HL-60 (cell line): ENCODE results near the gene TUT1.
"Not testable (repeated sequence)": the region's sequence is repeated elsewhere in the genome, so short reads cannot be mapped to it uniquely, and the experiment has no call there.

Experiments
- DNase-seq, 2 experiments: peaks; one replicate each; pipeline ENCODE4 v3.0.0-alpha.2; 2010 to 2020; ENCODE audit warnings: low read depth in 1 of 2, low spot score in 1 of 2
- H3K27ac ChIP-seq: fragments of 250-450 bp; sonication (Bioruptor Pico); replicated peaks from 2 replicates; pipeline ENCODE4 v1.5.1; 2020; ENCODE audit warnings: mild to moderate bottlenecking, moderate library complexity
- H3K27me3 ChIP-seq: fragments of 250-450 bp; sonication (Bioruptor Pico); 2 replicates; pipeline ENCODE4 v1.5.1; 2021; ENCODE audit warnings: mild to moderate bottlenecking, moderate library complexity; ENCODE audit not compliant: insufficient read depth, poor library complexity, severe bottlenecking
- H3K4me3 ChIP-seq: replicated peaks from 2 replicates; pipeline ENCODE4 v1.5.1; 2011; ENCODE audit warnings: mild to moderate bottlenecking, control low read depth, low read length; ENCODE audit not compliant: insufficient read depth
- CTCF ChIP-seq: IDR thresholded peaks from one replicate; pipeline ENCODE4 v1.5.1; 2011; ENCODE audit warnings: low read length, control low read depth, inconsistent platforms; ENCODE audit not compliant: insufficient read depth
- GABPA ChIP-seq: IDR thresholded peaks from 2 replicates; pipeline ENCODE4 v1.6.1; 2012; ENCODE audit warnings: low read depth
- POLR2AphosphoS5 ChIP-seq: IDR thresholded peaks from 2 replicates; pipeline ENCODE4 v1.6.1; 2012; ENCODE audit warnings: low read depth
- REST ChIP-seq: IDR thresholded peaks from 2 replicates; pipeline ENCODE4 v1.6.1; 2012; ENCODE audit warnings: low read depth; ENCODE audit not compliant: insufficient replicate concordance
- SPI1 ChIP-seq: IDR thresholded peaks from 2 replicates; pipeline ENCODE4 v1.6.1; 2012; ENCODE audit warnings: low read depth, mild to moderate bottlenecking, borderline replicate concordance

Gene TUT1

DNA sequence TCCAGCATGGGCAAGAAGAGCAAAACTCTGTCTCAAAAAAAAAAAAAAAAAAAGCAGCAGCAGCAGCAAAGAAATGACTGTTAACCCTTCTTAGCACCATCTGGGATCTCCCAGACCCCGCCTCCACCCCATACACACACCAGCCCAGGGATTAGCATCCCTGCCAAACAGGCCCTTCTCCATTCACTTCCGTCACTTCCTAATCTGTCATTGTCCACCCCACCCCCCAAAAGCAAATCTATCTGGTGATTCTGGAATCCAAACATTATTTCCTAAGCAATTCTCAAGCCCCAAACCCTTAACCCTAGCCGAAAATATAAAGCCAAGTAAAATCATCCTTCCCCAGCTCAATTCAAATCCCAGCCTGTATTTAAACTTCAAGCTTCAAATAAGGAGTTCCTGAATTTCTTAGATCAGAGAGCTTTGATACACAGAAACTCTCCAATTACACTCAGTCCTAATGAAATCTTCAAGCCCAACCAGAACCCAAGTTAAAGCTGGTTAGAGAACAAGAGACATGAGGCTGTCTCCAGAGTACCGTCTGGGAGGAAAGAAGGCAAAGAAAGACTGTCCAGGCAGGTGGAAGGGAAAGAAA lies 38.7 kb downstream of the TUT1 start:
- TF ChIP-seq REST = no peak
- no peak for TF ChIP-seq CTCF
- no peak for TF ChIP-seq GABPA
- no peak for TF ChIP-seq SPI1
- no peak for TF ChIP-seq POLR2AphosphoS5
- peak overlapping the region; percentile 94 for H3K27ac ChIP-seq
- no peak for DNase-seq
- H3K4me3 ChIP-seq = no peak overlapping the region
- no peaks in the 10 kb centered on the region for H3K27me3 ChIP-seq

DNA sequence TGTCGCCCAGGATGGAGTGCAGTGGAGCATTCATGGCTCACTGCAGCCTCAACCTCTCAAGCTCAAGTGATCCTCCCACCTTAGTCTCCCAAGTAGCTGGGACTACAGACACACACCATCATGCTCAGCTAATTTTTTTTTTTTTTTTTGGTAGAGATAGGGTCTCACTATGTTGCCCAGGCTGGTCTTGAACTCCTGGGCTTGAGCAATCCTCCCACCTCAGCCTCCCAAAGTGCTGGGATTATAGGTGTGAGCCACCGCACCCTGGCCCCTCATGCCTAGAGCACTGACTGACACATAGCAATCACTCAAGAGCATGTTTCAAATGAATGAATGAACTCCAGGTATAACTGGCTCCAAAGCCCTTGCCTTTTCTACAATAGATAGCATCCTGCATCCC lies 40.8 kb downstream of the TUT1 start:
- not testable (repeated sequence) for H3K27me3 ChIP-seq, DNase-seq, H3K27ac ChIP-seq, H3K4me3 ChIP-seq

GRCh38 chr11:62548545-62549335 lies 42.6 kb downstream of the TUT1 start:
- no peak overlapping the region for H3K4me3 ChIP-seq
- DNase-seq = no peak
- no peak for TF ChIP-seq SPI1
- no peak for TF ChIP-seq GABPA
- TF ChIP-seq REST = no peak
- no peak for TF ChIP-seq POLR2AphosphoS5
- TF ChIP-seq CTCF = no peak
- no peak overlapping the region for H3K27ac ChIP-seq
- H3K27me3 ChIP-seq = no peaks in the 10 kb centered on the region

GRCh38 chr11:62547691-62548281 lies 43.5 kb downstream of the TUT1 start:
- no peaks in the 10 kb centered on the region for H3K27me3 ChIP-seq
- no peak overlapping the region for H3K4me3 ChIP-seq
- no peak overlapping the region for H3K27ac ChIP-seq
- TF ChIP-seq GABPA (no peak), POLR2AphosphoS5 (no peak), CTCF (no peak), SPI1 (no peak), REST (no peak)
- DNase-seq = no peak
